Posterior cingulate gyrus (tissue), 11 donors: ENCODE results near the gene DNAJB2.
A peak's percentile ranks its signal among the peaks of the same experiment; 100 is the strongest.

Experiments
- DNase-seq, 10 donors: peaks; one replicate each; pipeline versions ENCODE4 v3.0.0 to v3.0.0-alpha.2; 2020 to 2021; ENCODE audit warnings: mixed read lengths in 3 of 10
- intact Hi-C: fragments of 100-400 bp; cut with DNase I; formaldehyde crosslinking; loops from one replicate; pipeline ENCODE4 v1.15.1; 2023

Gene DNAJB2

DNA sequence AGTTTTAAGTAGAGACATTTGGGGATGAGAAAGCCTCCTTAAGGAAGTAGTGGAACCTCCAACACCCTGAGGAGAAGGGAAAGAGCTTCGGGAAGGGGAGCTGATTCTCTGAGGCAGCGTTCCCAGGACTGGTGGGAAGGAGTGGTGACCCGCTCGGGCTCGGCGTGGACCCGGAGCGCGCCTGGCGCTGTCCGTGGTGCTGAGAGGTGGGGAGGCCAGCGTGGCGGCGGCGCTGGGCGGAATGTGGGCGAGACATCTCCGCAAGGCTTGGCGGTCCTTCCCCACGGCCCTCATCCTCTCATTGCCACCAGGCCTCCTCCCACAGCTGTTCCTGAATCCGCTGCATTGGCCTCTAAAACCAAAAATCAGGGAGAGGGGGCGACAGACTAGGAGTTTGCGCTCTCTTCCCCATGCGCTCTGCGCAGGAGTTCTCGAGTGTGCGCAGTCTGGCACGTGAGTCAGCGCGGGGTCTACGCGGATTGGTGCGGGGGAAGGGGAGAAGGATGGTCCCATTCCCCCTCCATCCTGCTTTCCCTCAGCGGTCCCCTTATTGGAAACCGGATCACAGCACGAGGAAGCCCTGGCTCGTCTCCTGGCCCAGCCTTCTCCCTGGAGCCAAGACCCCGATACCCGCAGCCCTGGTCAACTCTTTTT, 52.5 kb downstream of the DNAJB2 start:
- DNase-seq: peak in 7 of 10 donors; percentile 11 to 87 (median 40)
- intact Hi-C loops: no loop called here

GRCh38 chr2:219332542-219332941, 53.4 kb downstream of the DNAJB2 start, which contains the start of gene RESP18:
RESP18 (minus strand) TSS chr2:219332744.
- intact Hi-C loops: no loop called here
- peak in 1 of 10 donors; percentile 70 for DNase-seq

GRCh38 chr2:219334076-219334475, 54.9 kb downstream of the DNAJB2 start:
- intact Hi-C loops: no loop called here
- DNase-seq: no peak

DNA sequence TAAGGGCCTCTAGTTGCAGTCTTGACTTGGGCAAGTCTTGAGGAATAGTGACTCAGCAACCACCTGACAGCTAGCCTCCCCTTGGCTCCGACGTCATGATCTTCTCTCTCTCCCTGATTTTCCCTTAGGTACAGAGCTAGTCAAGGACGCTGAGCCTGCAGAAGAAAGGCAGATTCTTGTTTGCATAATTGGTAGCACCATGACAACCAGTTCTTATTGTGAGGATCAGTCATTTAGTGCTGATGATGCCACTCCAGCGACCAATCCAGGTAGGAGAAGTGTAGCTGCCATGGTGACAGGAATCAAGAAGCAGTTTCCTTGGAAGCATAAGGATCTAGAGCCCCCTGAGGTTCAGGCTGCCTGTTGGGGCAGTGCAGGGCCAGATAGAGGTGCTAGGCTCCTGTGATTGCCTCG, 56.2 kb downstream of the DNAJB2 start:
- intact Hi-C loops: no loop called here
- no peak for DNase-seq
